Sigmoid colon (tissue), 4 donors: ENCODE data around the gene MRPS31.

ENCODE experiments used
- POLR2A ChIP-seq, 2 donors: fragments of 450-650 bp; IDR thresholded peaks; one replicate each; pipeline ENCODE4 v1.6.1; 2016; ENCODE audit warnings: antibody characterized with exemption in 2 of 2, mild to moderate bottlenecking in 2 of 2, moderate library complexity in 2 of 2
- POLR2AphosphoS5 ChIP-seq, 4 donors: sonication (generic); formaldehyde crosslinking; IDR thresholded peaks; one replicate each; pipeline ENCODE4 v1.6.1; 2017; ENCODE audit warnings: antibody characterized with exemption in 4 of 4
- TF ChIP-seq, protein P1 (sequence below), 4 experiments: fragments of 450-650 bp in 3 of 4; fragments of 200-600 bp in 1 of 4; IDR thresholded peaks; one replicate each; pipeline ENCODE4 v1.5.1; 2016 to 2019; ENCODE audit warnings: antibody characterized with exemption in 4 of 4, mild to moderate bottlenecking in 3 of 4, moderate library complexity in 2 of 4

DNA sequence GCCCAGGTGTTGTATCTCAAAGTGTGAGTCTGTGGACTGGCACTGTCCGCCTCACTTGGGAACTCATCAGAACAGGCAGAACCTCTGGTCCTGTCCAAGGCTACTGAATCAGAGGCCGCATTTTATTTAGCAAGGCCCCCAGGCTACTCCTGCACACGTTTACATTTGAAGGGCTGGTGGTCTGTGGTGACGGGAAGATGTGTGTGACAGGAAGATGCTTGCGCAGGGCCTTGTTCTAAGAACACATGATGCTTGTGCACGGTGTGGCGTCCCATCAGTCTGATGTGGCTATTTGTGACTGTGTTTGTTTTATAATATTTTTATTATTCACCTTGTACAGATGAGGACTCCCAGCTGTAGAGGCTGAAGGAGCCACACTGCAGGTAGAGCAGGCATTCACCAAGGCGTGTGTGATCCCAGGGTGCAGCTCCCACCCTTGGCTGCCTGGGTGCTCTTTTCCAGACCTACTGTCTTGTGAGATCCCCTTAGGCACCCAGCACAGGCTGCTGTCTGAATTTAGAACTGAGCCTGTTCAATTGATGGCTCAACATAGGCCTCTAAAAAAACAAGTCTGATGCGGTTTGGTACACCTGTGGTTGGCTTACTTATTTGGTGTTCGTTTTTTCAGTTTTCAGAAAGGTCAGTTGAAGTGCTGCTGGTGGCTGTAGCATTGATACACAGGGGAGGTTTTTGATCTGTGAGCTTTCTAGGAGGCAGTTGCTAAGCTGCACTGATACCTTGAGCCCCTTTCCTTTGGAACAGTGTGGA is 21.5 kb upstream of the MRPS31 start:
- TF ChIP-seq, protein P1, sequence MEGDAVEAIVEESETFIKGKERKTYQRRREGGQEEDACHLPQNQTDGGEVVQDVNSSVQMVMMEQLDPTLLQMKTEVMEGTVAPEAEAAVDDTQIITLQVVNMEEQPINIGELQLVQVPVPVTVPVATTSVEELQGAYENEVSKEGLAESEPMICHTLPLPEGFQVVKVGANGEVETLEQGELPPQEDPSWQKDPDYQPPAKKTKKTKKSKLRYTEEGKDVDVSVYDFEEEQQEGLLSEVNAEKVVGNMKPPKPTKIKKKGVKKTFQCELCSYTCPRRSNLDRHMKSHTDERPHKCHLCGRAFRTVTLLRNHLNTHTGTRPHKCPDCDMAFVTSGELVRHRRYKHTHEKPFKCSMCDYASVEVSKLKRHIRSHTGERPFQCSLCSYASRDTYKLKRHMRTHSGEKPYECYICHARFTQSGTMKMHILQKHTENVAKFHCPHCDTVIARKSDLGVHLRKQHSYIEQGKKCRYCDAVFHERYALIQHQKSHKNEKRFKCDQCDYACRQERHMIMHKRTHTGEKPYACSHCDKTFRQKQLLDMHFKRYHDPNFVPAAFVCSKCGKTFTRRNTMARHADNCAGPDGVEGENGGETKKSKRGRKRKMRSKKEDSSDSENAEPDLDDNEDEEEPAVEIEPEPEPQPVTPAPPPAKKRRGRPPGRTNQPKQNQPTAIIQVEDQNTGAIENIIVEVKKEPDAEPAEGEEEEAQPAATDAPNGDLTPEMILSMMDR (IDR thresholded peaks at IDR 0.05) = no peak
- TF ChIP-seq POLR2A (IDR thresholded peaks at IDR 0.05) = no peak
- no peak for TF ChIP-seq POLR2AphosphoS5 (IDR thresholded peaks at IDR 0.05)
